Panc1 (cell line): ENCODE results near the gene GNPTG. TPM values are rescaled to one million over a fixed set of nuclear protein-coding genes. Genes with fewer than 3 reads are reported as not detected.

Experiments
- ATAC-seq: fragments of 200-7000 bp; cut with Tn5 transposase; 2 replicates; pipeline ENCODE4 v1.9.1; 2020; ENCODE audit warnings: mild to moderate bottlenecking, moderate library complexity
- BruUV-seq: library from RNA; stranded (reverse); fragments of 400-500 nt; replicated peaks from 2 replicates; lab custom pipeline; 2021; lab: Mats Ljungman, UMichigan
- CTCF ChIA-PET: fragments of 300-600 bp; sonication (Branson Sonifier 250); formaldehyde crosslinking; loops from one replicate; lab custom pipeline; 2022; ENCODE audit warnings: antibody characterized with exemption; lab: Charles Lee
- POLR2A ChIA-PET: fragments of 300-600 bp; sonication (Branson Sonifier 250); formaldehyde crosslinking; loops from one replicate; lab custom pipeline; 2022; ENCODE audit warnings: antibody characterized with exemption; lab: Charles Lee
- DNase-seq: peaks from one replicate; pipeline ENCODE4 v3.0.0-alpha.2; 2010; ENCODE audit warnings: low read depth, low spot score
- H3K27ac ChIP-seq: 2 replicates; pipeline ENCODE4 v1.5.1; 2011; ENCODE audit warnings: mild to moderate bottlenecking, low read length, inconsistent platforms
- H3K27me3 ChIP-seq: fragments of 200-500 bp; sonication (Bioruptor generic); 2 replicates; pipeline ENCODE4 v1.6.0; 2014; ENCODE audit warnings: low read length, inconsistent platforms; ENCODE audit not compliant: control insufficient read depth, insufficient read depth
- H3K36me3 ChIP-seq: fragments of 200-500 bp; sonication (Bioruptor generic); 2 replicates; pipeline ENCODE4 v1.5.1; 2014; ENCODE audit warnings: inconsistent platforms, mild to moderate bottlenecking, low read length, moderate library complexity; ENCODE audit not compliant: control insufficient read depth, insufficient read depth
- H3K4me1 ChIP-seq: 2 replicates; pipeline ENCODE4 v1.5.1; 2011; ENCODE audit warnings: inconsistent platforms, mild to moderate bottlenecking, low read length, moderate library complexity; ENCODE audit not compliant: control insufficient read depth, insufficient read depth
- H3K4me3 ChIP-seq, 2 experiments: 2 replicates each; pipeline ENCODE4 v1.5.1; 2011 to 2012; ENCODE audit warnings: low read depth in 2 of 2, low read length in 2 of 2, mild to moderate bottlenecking in 2 of 2, inconsistent platforms in 1 of 2, moderate library complexity in 1 of 2
- H3K9me3 ChIP-seq: fragments of 200-500 bp; sonication (Bioruptor generic); 2 replicates; pipeline ENCODE4 v1.5.1; 2014; ENCODE audit warnings: low read depth, mild to moderate bottlenecking, inconsistent platforms, low read length, moderate library complexity; ENCODE audit not compliant: control insufficient read depth, insufficient read depth
- CTCF ChIP-seq: fragments of 450-650 bp; IDR thresholded peaks from 2 replicates; pipeline ENCODE4 v1.5.1; 2017; ENCODE audit warnings: mild to moderate bottlenecking
- POLR2AphosphoS5 ChIP-seq: IDR thresholded peaks from 2 replicates; pipeline ENCODE4 v1.6.1; 2012; ENCODE audit warnings: mild to moderate bottlenecking, low read depth, low read length, moderate library complexity
- REST ChIP-seq, 2 experiments: IDR thresholded peaks; 2 replicates each; pipeline ENCODE4 v1.6.1; 2011 to 2012; ENCODE audit warnings: low read depth in 2 of 2, control low read depth in 1 of 2, low read length in 1 of 2, mild to moderate bottlenecking in 1 of 2, moderate library complexity in 1 of 2; ENCODE audit not compliant: insufficient read depth in 1 of 2
- SIN3A ChIP-seq: IDR thresholded peaks from 2 replicates; pipeline ENCODE4 v1.6.1; 2012; ENCODE audit warnings: low read depth, mild to moderate bottlenecking, low read length, moderate library complexity, borderline replicate concordance; ENCODE audit not compliant: insufficient read depth
- TCF7L2 ChIP-seq: IDR thresholded peaks from 2 replicates; pipeline ENCODE4 v1.6.1; 2011; ENCODE audit warnings: mild to moderate bottlenecking, low read depth, low read length, inconsistent platforms
- in situ Hi-C: cut with HindIII; loops from 2 replicates; pipeline ENCODE4 v1.10.0; 2016; ENCODE audit warnings: low sequenced_read_pairs, low pct_unique_long_range_greater_than_20kb
- intact Hi-C: fragments of 100-400 bp; cut with micrococcal nuclease; formaldehyde crosslinking; loops from one replicate; pipeline ENCODE4 v1.10.0; 2022; ENCODE audit not compliant: unreplicated experiment
- total RNA-seq: library from RNA; stranded (reverse); gene quantifications from one replicate; pipeline ENCODE4 v1.2.1, GENCODE V29; 2021; ENCODE audit not compliant: unreplicated experiment

Gene GNPTG
- total RNA-seq, 1 experiment from 2014 or later, result 62.5 TPM

DNA sequence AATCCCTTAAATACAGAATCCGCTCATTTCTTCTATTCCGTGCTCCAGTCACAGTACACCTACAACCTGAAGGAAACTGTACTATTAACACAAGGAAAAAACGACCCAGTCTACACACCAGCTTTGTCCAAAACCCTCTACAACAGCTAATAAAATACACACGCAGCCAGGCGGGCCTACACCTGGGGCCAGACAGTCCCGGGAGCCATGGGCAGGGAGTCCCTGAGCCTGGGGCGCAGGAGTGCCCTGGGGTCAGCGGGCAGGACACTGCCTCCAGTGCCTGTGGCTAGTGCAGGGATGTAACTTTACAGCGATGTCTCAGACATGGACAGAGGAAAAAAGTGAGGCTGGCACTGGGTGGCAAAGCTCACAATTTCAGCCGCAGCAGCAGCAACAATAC, 28.5 kb downstream of the GNPTG start:
- no peak for ATAC-seq
- H3K4me1 ChIP-seq, result peaks cover 6% of the 10 kb centered on the region; the same call in 1 of the 2 replicates
- no peaks in the 10 kb centered on the region for H3K36me3 ChIP-seq
- no peak for TF ChIP-seq CTCF
- TF ChIP-seq REST (IDR thresholded peaks at IDR 0.05; ENCODE audit: insufficient read depth in 1 of 2, low read depth in 2 of 2, low read length in 1 of 2), result no peak
- DNase-seq, result no peak
- CTCF ChIA-PET, result interaction anchor here (0.6 to 0.7 kb wide), 3 partner anchors 115 to 1495 kb away, joined by 3 to 8 read pairs (median 5); no protein-coding TSS in a partner anchor
- intact Hi-C loops, result no loop called here
- peak overlapping the region; percentile 50 to 59 for H3K4me3 ChIP-seq
- no peaks in the 10 kb centered on the region for H3K27me3 ChIP-seq
- H3K9me3 ChIP-seq, result no peaks in the 10 kb centered on the region
- no TSS peak for BruUV-seq
- no peak overlapping the region for H3K27ac ChIP-seq
- POLR2A ChIA-PET, result no interaction called here
- in situ Hi-C loops, result no loop called here

- Histone ChIP-seq H3K4me3 (no peak overlapping the region), H3K27ac (no peak overlapping the region), H3K27me3 (no peaks in the 10 kb centered on the region), H3K36me3 (no peaks in the 10 kb centered on the region), H3K9me3 (no peaks in the 10 kb centered on the region), H3K4me1 (peaks cover 6% of the 10 kb centered on the region; the same call in 1 of the 2 replicates)
- ChIA-PET POLR2A (no interaction called here), CTCF (no interaction called here)
- in situ Hi-C loops (no loop called here), intact Hi-C loops (no loop called here)
- DNase-seq (no peak), ATAC-seq (no peak)
- TF ChIP-seq REST (IDR thresholded peaks at IDR 0.05; ENCODE audit: insufficient read depth in 1 of 2, low read depth in 2 of 2, low read length in 1 of 2) (no peak), SIN3A (no peak), CTCF (no peak), POLR2AphosphoS5 (no peak), TCF7L2 (no peak)
- no TSS peak for BruUV-seq
Measured at GRCh38 chr16:1381612-1382406, 30.1 kb downstream of the GNPTG start.
